ENCODE results near the gene CKB.

CKB gene

GRCh38 chr14:103532216-103533136, 9.8 kb upstream of the CKB start:
- H3K27me3 ChIP-seq (ENCODE audit: low read length): no peaks in the 10 kb centered on the region
- H4K20me1 ChIP-seq (ENCODE audit: low read depth, low read length): no peaks in the 10 kb centered on the region
- H3K9me3 ChIP-seq (ENCODE audit: insufficient read depth, low read length): no peaks in the 10 kb centered on the region
- H3K36me3 ChIP-seq (ENCODE audit: low read length): no peaks in the 10 kb centered on the region
- H3K9ac ChIP-seq (ENCODE audit: low read length): no peak overlapping the region
- no peak overlapping the region for H3K4me3 ChIP-seq (ENCODE audit: insufficient read depth, low read length, poor library complexity, severe bottlenecking)
- H3K9me2 ChIP-seq (replicated peaks; ENCODE audit: insufficient read depth, low read length): no peaks in the 10 kb centered on the region
- H2AFZ ChIP-seq (ENCODE audit: low read depth, low read length, severe bottlenecking): no peak overlapping the region
- TF ChIP-seq EZH2phosphoT487 (conservative IDR thresholded peaks at IDR 0.05; ENCODE audit: low read length): no peak
- TF ChIP-seq CTCF (IDR thresholded peaks at IDR 0.05; ENCODE audit: insufficient read depth, low read length, poor library complexity, severe bottlenecking): no peak
- no peak overlapping the region for H3K4me2 ChIP-seq (ENCODE audit: low read depth, low read length, poor library complexity, severe bottlenecking)
- no peak overlapping the region for H3K27ac ChIP-seq (ENCODE audit: low read depth, low read length)
- no peaks in the 10 kb centered on the region for H3F3A ChIP-seq (ENCODE audit: insufficient read depth)
- H3K79me2 ChIP-seq (ENCODE audit: insufficient read depth, low read length): peaks cover 22% of the 10 kb centered on the region

- no peak overlapping the region for H3K4me2 ChIP-seq (ENCODE audit: low read depth, low read length, poor library complexity, severe bottlenecking)
Measured at GRCh38 chr14:103531421-103532215, 9.0 kb upstream of the CKB start.

GRCh38 chr14:103530831-103531230, 8.2 kb upstream of the CKB start:
- H4K20me1 ChIP-seq (ENCODE audit: low read depth, low read length): no peaks in the 10 kb centered on the region
- H3K9me3 ChIP-seq (ENCODE audit: insufficient read depth, low read length): no peaks in the 10 kb centered on the region
- H3K4me2 ChIP-seq (ENCODE audit: low read depth, low read length, poor library complexity, severe bottlenecking): no peak overlapping the region
- H3K4me3 ChIP-seq (ENCODE audit: insufficient read depth, low read length, poor library complexity, severe bottlenecking): no peak overlapping the region
- H3K27me3 ChIP-seq (ENCODE audit: low read length): no peaks in the 10 kb centered on the region
- no peaks in the 10 kb centered on the region for H3K9me2 ChIP-seq (replicated peaks; ENCODE audit: insufficient read depth, low read length)
- no peak overlapping the region for H3K27ac ChIP-seq (ENCODE audit: low read depth, low read length)
- no peak for TF ChIP-seq EZH2phosphoT487 (conservative IDR thresholded peaks at IDR 0.05; ENCODE audit: low read length)
- no peak for TF ChIP-seq CTCF (IDR thresholded peaks at IDR 0.05; ENCODE audit: insufficient read depth, low read length, poor library complexity, severe bottlenecking)
- no peaks in the 10 kb centered on the region for H3F3A ChIP-seq (ENCODE audit: insufficient read depth)
- H3K36me3 ChIP-seq (ENCODE audit: low read length): no peaks in the 10 kb centered on the region
- H2AFZ ChIP-seq (ENCODE audit: low read depth, low read length, severe bottlenecking): no peak overlapping the region
- no peak overlapping the region for H3K9ac ChIP-seq (ENCODE audit: low read length)
- peaks cover 22% of the 10 kb centered on the region for H3K79me2 ChIP-seq (ENCODE audit: insufficient read depth, low read length)

More at GRCh38 chr14:103531421-103532215, 9.0 kb upstream of the CKB start:
- TF ChIP-seq CTCF (IDR thresholded peaks at IDR 0.05; ENCODE audit: insufficient read depth, low read length, poor library complexity, severe bottlenecking) (no peak), EZH2phosphoT487 (conservative IDR thresholded peaks at IDR 0.05; ENCODE audit: low read length) (no peak)
- H3K36me3 ChIP-seq (ENCODE audit: low read length): no peaks in the 10 kb centered on the region
- H3K27me3 ChIP-seq (ENCODE audit: low read length): no peaks in the 10 kb centered on the region
- peaks cover 22% of the 10 kb centered on the region for H3K79me2 ChIP-seq (ENCODE audit: insufficient read depth, low read length)
- H2AFZ ChIP-seq (ENCODE audit: low read depth, low read length, severe bottlenecking): no peak overlapping the region
- no peak overlapping the region for H3K9ac ChIP-seq (ENCODE audit: low read length)
- no peak overlapping the region for H3K4me3 ChIP-seq (ENCODE audit: insufficient read depth, low read length, poor library complexity, severe bottlenecking)
- H3K9me3 ChIP-seq (ENCODE audit: insufficient read depth, low read length): no peaks in the 10 kb centered on the region
- H3K27ac ChIP-seq (ENCODE audit: low read depth, low read length): no peak overlapping the region
- H3K9me2 ChIP-seq (replicated peaks; ENCODE audit: insufficient read depth, low read length): no peaks in the 10 kb centered on the region
- no peaks in the 10 kb centered on the region for H3F3A ChIP-seq (ENCODE audit: insufficient read depth)
- H4K20me1 ChIP-seq (ENCODE audit: low read depth, low read length): no peaks in the 10 kb centered on the region

All from SU-DHL-6 (cell line).